A549 treated with Hydrocortisone at 1 μM for 4 hours (cell line): ENCODE measurements around the gene MAGOHB. TPM values are rescaled to one million over a fixed set of nuclear protein-coding genes. Genes with fewer than 3 reads are reported as not detected.

Experiments used
- total RNA-seq: library from RNA; stranded (reverse); fragments of 200-300 nt; extraction: Qiagen RNA extraction; gene quantifications from 5 replicates; pipeline ENCODE4 v1.2.3, GENCODE V29; 2022

Gene MAGOHB
- 45.9 to 55.4 TPM (median 48.7 TPM) in 5 replicates for total RNA-seq

GRCh38 chr12:10613349-10614055 lies at the start of gene MAGOHB:
Gene MAGOHB (minus strand): TSS chr12:10613609. CDS start chr12:10613532, 77 bp downstream.

Other genes with a start within 250 kb of the MAGOHB start
- 0.08 TPM in 1 of 5 replicates, not detected in the others for gene KLRK1, start 223.6 kb downstream of the MAGOHB start, total RNA-seq
- gene KLRC4, start 203.9 kb downstream of the MAGOHB start, total RNA-seq, result not detected in 5 replicates
- 0.16 to 0.24 TPM (median 0.17 TPM) in 3 of 5 replicates, not detected in the others for gene KLRC3, start 193.0 kb downstream of the MAGOHB start, total RNA-seq
- gene KLRC2, start 177.6 kb downstream of the MAGOHB start, total RNA-seq, result 1.4 to 2.2 TPM (median 1.7 TPM) in 5 replicates
- gene KLRC1, start 160.2 kb downstream of the MAGOHB start, total RNA-seq, result not detected in 5 replicates
- gene EIF2S3B, start 107.7 kb downstream of the MAGOHB start, total RNA-seq, result 0.43 to 0.97 TPM (median 0.52 TPM) in 5 replicates
- 0.08 to 0.41 TPM (median 0.22 TPM) in 5 replicates for gene STYK1, start 60.4 kb upstream of the MAGOHB start, total RNA-seq
- gene YBX3, start 109.7 kb upstream of the MAGOHB start, total RNA-seq, result 254 to 269 TPM (median 257 TPM) in 5 replicates
- gene TAS2R7, start 189.0 kb upstream of the MAGOHB start, total RNA-seq, result not detected in 5 replicates
- not detected in 5 replicates for gene TAS2R8, start 193.7 kb upstream of the MAGOHB start, total RNA-seq
- gene TAS2R9, start 196.6 kb upstream of the MAGOHB start, total RNA-seq, result not detected in 5 replicates
- 0.08 to 0.10 TPM in 2 of 5 replicates, not detected in the others for gene TAS2R10, start 212.7 kb upstream of the MAGOHB start, total RNA-seq
- 1.6 to 3.3 TPM (median 2.6 TPM) in 5 replicates for gene PRR4, start 235.9 kb upstream of the MAGOHB start, total RNA-seq